Left lobe of liver (tissue), 2 donors: Measurements from ENCODE around the gene TBATA. TPM values are rescaled to one million over a fixed set of nuclear protein-coding genes. Genes with fewer than 3 reads are reported as not detected.

ENCODE experiments used
- ATAC-seq: fragments of 200-7000 bp; cut with Tn5 transposase; one replicate; pipeline ENCODE4 v1.9.1; 2020; ENCODE audit warnings: mild to moderate bottlenecking, moderate library complexity
- DNase-seq: peaks from one replicate; pipeline ENCODE4 v3.0.0-alpha.2; 2020; ENCODE audit warnings: low spot score
- total RNA-seq: library from RNA; stranded (reverse); gene quantifications from one replicate; pipeline ENCODE4 v1.2.1, GENCODE V29; 2021
- donor health status: DM: no; HTN: no; CAD: no; lungs with moderate emphysema.
- donor health status: DM: no; HTN: yes; CAD: no.

Gene TBATA, protein sequence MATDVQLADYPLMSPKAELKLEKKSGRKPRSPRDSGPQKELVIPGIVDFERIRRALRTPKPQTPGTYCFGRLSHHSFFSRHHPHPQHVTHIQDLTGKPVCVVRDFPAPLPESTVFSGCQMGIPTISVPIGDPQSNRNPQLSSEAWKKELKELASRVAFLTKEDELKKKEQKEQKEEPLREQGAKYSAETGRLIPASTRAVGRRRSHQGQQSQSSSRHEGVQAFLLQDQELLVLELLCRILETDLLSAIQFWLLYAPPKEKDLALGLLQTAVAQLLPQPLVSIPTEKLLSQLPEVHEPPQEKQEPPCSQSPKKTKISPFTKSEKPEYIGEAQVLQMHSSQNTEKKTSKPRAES
- not detected for total RNA-seq

DNA sequence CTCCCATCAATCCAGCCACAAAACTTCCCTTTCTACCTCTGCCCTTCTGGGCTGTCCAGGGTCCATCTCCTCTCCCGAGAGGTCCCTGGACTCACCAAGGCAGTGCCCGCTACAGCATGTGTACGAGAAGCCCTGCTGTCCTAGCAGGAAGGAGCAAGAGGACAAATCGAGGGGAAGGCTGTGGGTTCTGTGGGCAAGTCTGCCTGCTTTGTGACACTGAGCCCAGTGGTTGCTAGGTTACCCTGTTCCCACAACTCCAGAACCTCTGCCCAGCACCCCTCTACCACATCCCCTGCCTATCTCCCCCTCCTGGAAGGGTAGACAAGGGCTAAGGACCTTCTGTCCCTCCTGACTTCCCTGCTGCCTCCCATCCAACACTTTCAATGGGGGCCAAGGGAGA, at the start of gene TBATA:
TBATA (minus strand) TSS at position 188 of the 400 bp plus-strand sequence. CDS start 1,998 bp downstream, outside the sequence.
- DNase-seq (no peak), ATAC-seq (no peak)

DNA sequence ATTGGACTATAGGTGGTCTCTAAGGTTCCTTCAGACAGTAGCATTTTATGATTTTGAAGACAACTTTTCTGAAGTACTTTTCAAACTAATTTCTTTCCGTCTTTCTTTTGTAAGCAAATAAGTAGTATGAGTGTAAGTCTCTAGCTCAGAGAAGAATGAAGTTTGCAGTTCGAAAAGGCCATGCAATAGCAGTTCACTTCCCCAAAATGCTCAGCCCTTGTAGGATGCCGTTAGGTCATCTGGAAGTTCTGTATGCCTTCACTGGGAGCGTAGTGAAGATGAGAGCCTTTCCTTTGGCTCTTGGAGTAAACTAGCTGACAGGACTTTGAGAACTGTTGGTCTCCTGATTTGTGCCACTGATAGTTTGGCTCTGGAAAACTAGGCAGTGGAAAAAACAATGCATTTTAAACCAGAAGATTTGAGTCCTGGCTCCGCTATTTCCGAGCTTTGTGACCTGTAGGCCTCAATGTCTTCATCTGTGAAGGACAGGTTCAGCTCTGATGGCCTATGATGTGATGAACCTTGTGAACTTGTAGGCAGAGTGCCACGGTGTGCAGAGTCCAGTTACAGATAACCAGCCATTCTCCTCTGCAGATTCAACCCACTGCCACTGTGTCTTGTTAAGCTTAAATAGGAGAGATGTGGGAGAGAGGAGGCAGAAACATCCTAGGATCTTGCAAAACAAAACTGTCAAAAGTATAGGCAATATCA, 49.4 kb upstream of the TBATA start:
- DNase-seq (peak; percentile 90), ATAC-seq (peak; percentile 91)

DNA sequence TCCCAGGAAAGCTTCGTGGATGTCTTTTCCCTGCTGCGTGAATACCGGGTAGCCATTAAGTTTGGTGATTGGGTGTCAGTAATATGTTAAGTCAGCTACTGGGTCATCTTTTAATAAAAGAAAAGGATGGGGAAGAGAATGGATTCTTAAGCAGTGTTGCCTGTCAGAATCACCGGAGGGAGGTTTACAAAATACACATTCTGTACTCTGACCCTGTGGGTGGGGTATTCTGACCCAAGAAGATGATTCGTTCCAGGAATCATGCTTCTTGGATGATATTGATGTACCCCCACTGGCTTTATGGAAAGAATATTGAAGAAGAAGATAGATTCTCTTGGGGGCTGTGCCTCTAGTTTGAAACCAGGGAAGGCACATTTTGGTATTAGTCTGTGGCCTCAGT, 48.8 kb upstream of the TBATA start:
- no peak for ATAC-seq
- DNase-seq = no peak

DNA sequence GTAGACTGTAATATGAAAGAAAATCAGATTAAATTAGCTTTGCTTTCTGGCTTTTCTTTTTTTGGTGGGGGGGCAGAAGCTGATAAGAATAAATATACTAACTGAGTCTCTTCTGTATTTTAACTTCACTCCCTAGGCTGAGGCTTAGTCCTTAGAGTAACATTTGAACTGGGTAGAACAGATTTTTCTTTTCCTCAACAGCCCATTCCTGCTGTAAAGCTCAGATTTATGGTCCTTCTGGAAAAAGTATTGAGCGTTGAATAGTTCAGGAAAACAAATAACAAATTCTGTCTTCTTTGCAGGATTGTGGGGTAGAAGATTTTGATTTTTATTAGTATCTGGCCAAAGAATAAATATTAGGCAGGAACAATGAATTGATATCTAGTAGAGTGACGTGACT, 48.4 kb upstream of the TBATA start:
- DNase-seq (no peak), ATAC-seq (no peak)

DNA sequence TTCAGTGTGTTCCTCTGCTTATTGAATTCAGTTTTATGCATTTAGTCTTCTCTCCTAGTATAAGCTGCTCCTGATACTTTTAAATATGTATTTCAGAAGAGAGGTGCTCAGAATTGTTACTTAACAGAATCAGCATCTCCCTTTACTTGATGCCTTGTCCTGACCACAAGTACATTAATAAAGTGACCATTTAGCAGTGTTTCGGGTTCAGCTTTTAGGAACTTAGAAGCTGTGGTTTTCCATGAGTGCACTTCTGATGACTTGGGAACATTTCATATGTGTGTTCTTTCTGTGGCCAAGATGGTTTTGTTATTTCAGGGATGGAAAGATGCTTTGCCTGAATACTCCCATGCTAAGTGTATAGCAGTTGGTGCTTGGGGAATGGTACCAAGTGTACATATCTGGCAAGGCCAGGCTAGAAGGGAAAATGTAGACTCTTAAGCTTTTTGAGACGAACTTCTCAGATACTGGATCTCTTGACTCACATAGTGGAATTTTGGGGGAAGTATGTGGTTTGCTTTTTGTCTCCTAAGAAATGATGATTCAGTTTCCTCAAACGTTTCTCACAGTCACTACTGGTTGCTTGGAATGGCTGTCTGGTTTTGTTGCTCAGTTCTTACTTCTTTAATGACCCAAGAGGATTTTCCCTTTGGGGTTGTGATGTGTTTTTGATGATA, 47.8 kb upstream of the TBATA start:
- ATAC-seq (no peak), DNase-seq (no peak)

DNA sequence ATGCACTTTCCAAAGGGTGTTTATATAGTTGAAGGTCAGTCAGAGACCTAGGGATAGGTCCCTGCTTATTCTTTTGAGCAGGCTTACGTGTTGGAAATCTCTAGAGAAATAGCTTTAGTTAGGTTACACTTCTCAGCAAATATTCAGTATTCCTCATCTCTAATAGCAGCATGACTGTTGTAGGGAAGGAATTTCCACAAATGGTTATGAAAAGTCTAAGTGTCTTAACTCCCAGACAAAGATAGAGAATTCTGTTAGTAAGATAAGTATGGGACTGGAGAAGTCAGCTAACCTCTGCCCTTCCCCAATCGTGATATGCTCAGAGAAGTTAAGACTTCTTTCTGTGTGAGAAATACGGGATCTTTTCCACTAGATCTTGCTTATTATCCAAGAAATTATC, 47.0 kb upstream of the TBATA start:
- DNase-seq = no peak
- no peak for ATAC-seq

DNA sequence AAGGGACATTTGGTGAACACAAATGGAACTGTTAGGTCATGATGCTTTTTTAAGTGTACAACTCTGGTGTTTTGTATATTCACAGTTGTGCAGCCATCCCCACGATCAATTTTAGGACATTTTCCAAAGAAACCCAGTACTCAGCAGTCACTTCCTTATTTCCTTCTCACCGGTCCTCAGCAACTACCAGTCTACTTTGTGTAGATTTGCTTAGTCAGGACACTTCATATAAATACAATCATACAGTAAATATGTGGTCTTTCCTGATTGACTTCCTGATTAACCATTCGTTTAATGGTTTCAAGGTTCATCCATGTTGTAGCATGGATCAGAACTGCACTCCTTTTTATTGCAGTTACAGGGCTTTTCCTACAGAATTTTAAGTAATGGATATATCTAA, 45.0 kb upstream of the TBATA start:
- no peak for DNase-seq
- ATAC-seq = no peak

DNA sequence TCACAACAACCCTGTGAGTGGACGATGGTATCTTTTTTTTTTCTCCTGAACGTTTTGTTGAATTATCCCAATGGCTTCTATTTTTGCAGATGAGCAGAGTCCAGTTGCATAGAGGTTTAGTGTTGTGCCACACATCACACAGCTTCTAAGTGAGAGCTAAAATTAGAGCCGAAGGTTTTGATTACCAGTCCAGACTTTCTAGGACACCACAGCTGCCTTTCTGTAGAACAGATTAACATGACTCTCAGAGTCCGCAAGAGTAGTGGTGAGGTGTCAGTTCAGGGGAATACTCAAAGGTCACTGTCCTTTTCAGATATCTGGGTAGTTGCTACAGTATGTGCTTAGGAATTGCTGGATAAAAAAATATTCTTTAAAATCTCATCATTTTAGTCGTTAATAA, 44.4 kb upstream of the TBATA start:
- DNase-seq = no peak
- ATAC-seq = peak; percentile 87

DNA sequence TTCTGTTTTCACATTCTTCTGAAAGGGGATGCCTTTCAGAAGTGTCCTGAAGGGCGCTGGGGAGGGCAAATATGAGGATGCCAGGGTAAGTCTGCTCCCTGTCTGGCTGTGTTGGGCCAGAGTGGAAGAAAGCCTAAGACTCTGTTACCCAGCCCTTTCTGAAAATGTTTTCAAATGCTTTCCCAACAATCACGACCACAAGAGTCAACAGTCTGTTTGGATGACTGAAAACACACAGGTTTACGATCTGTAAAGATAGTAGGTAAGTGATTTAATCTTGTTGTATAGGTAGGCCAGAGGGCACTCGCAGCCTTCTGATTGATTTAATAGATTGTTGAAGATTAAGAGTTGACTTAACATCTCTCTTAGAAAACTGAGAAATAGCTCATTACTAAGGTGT, 43.7 kb upstream of the TBATA start:
- DNase-seq (no peak), ATAC-seq (no peak)

DNA sequence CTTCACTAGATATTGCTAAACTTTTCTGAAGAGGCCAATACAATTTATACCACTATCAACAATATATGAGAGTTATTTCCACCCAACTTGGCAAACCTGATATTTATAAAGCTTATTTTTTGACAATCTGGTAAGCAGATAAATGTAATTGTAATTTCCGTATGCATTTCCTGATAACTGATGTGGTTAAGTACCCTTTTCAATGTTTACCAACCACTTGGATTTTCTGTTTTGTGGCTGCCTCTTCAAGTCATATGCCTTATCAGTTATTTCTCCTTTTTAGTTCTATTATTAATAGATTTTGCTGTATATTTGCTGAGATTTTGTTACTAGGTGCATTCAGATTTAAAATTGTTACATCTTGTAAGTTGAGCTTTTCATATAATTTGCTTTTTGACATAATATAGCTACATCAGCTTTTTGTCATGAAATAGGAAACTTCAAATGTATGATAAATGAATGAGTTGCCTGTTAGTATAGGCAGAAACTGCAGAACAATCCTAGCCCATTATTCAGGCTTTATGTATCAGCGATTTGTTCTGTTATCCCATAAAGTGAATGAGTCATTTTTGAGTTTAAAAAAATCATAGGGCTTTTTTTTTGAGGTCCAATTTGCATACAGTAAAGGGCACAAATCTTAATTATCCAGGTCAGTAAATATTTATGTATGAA, 42.0 kb upstream of the TBATA start:
- ATAC-seq (no peak), DNase-seq (no peak)

DNA sequence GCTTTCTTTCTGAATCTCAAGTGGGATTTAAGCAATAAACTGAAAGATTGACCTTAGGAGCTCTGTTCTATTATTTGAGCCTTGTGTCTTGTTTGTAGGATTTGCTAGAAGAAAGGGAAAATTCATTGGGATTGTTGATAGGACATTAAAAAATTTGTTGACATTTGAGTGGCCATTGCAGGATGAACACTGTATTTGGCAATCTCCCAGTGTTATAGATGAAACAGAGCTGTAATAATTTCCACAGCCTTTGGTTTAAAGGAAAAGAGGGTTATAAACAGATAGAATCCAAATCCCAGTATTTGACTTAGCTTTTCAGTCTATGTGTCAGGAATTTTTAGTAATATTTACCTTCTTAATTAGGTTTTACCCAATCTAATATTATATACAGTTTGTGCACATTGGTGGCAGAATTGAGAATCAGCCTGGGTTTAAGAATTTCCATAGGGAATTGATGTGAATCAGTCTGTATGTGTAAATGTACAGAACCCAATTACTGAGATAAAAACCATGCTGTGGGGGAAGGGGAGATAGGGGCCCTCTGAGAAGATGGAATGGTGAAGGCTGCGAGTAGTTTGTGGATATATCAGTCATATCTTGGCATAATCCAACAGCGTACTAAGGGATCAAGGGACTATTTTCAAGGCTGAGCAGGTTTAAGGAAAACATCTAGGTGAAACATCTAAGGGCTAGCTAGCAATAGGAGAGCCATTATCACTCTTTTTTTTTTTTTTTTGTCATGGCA, 37.1 kb upstream of the TBATA start:
- DNase-seq (no peak), ATAC-seq (no peak)

DNA sequence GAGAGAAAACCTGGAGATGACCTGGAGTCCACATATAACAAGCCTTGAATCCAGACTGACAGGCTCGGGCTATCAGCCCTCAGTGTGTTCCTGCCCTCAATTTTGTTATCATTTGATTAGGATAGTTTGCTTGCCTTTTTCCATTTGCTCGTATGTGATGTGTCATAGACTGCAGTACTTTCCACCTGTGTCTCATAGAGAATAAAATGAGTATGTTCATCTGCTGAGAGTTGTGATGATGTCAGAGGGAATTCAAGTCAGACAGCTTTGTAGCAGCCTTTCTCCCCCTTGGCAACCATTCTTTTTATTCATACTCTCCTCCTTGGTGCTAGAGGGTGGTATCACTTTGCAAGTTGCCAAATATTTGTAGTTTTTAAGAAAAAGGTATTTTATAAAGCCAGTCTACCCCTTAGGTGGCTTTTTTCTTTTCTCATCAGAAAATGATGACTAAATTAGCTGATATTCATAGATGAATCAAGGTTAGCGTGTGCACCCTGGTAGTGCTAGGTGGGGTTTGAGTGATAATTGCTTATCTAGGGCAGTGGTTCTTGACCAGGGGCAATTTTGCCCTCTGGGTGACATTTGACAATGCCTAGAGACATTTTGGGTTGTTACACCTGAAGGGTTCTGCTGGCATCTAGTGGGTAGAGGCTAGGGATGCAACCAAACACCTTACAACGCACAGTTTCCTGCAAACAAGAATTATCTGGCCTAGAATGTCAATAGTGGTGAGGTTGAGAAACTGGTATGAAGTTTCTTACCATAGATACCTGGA, 36.0 kb upstream of the TBATA start:
- DNase-seq (no peak), ATAC-seq (no peak)

DNA sequence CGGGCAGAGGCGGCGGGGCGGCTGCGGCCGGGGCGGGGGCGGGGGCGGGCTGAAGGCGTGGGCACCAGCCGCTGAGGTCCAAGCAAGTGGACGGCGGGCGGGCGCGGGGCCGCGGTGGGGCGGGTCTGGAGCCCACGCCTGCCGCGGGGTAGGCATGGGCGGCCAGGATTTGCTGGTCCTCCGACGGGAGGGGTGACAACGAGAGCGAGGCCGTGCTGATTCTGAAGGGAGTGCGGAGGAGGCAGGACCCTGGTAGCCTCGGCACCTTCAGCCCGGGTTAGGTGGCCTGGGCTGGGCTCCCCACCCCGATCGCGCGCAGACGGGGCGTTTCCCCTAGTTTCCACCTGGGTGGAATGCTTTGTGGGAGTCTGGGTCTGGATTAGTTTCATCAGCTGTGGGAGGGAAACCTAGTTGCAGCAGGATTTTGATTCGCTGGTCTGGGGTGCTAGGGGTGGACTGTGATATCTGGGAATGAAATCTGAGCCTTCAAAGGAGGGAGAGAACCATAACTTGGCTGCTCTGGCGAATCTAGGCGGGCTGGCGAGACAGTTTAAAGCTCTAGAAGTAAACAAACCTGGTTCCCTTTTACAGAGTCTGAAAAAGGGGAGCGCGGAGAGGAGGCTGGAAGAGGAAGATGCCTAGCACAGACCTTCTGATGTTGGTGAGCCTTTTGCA, 31.2 kb upstream of the TBATA start:
- DNase-seq (peak; percentile 87), ATAC-seq (peak; percentile 81)

DNA sequence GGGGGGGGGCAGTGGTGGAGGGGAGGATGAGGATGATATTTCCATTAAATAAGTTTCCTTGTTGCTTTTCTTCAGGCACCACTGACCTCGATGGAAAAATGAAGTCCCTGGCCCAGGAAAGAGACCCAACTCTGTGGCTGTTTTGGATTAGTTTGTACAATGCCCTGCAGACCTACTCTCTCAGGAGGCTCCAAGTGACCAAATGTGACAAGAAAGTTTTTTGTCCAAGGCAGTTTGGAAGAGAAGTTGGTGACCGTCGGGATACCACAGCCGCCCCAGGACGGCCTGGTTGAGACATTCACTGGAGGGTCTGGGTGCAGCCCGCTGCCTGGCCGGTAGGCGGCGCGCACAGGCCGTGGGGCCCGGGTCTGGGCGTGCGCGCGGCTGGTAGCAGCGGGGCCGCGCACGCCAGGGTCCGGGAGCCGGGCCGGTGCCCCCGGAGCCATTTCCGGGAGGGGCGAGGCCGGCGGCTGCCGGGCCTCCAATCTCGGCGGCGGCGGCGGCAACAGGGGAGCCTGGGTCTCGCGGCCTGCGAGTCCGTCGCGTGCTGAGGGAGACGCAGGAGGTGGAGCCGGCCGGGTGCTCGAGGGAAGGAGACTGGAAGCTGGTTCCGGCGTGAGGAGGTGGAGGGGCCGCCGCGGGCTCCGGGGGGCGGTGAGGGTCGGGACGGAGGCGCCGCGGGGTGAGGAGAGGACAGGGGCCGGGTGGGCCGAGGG, 30.5 kb upstream of the TBATA start, which contains the start of gene SGPL1:
SGPL1 (plus strand) TSS at position 445 of the 716 bp plus-strand sequence. CDS start 906 bp downstream, outside the sequence.
- DNase-seq (peak; percentile 88), ATAC-seq (peak; percentile 92)

DNA sequence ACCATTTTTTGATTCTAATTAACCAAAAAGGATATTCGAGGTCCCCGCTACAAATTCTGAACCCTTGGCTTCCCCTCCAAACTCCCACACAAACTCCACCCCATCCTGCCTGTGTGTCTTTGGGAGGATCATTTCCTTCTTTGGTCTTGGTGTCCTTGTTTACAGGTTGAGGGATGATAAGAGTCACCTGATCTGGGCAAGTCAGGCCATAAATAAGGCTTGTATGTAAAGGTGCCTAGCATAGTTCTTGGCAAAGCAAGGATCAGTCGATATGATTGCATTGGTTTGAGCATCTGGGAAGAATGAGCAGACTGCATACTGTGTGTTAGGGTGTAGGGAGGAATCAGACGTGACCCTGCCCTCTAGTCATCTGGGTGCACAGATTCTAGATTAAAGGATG, 28.9 kb upstream of the TBATA start:
- ATAC-seq (no peak), DNase-seq (no peak)

DNA sequence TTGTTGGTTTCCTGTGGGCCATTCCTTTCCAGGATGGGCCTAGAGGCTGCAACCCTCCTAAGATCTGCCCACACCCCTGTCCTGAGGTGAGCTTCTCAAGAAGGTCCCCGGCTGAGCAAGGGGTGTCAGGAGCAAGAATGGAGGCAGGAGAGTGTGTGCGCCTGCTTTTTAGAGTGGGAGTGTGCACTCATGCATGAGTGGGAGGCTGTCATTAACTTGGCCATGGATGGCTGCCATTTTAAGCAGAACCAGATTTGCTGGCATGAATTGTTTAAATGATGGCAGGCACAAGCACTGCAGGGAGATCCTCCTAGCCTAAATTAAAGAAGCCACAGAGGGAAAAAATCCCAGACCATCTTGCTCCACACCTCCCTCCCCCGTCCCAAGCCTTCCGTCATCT, 27.6 kb upstream of the TBATA start:
- no peak for ATAC-seq
- DNase-seq = no peak

DNA sequence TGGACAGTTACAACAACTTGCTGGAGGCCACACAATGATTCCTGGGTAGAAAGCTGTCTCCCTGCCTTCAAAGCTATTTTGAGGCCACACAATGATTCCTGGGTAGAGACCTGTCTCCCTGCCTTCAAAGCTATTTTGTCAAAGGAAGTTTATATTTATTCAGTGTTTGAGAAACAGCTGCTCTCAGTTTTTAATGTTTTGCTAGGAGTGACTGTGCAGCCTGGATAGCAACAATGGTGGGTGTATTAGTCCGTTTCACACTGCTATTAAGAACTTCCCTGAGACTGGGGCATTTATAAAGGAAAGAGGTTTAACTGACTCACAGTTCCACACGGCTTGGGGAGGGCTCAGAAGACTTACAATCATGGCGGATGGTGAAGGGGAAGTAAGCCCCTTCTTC, 26.7 kb upstream of the TBATA start:
- DNase-seq = no peak
- ATAC-seq = no peak

DNA sequence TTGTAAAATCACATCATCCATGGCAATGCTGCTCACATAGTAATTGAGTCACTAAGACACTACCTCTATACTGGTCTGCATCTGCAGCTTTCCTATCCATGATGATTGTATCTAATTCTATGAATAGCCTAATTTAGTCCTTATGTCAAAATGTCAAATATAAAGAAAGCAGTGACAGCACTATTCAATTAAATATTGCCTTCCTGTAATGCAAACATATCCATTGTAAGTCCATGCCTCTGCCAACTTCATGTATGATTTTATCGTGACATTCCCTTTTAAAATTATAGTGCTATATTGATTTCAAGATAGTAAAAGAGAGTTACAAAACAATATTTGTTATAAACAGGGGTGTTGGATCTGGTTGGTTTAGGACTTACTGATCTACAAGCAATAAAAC, 25.8 kb upstream of the TBATA start:
- no peak for DNase-seq
- no peak for ATAC-seq

DNA sequence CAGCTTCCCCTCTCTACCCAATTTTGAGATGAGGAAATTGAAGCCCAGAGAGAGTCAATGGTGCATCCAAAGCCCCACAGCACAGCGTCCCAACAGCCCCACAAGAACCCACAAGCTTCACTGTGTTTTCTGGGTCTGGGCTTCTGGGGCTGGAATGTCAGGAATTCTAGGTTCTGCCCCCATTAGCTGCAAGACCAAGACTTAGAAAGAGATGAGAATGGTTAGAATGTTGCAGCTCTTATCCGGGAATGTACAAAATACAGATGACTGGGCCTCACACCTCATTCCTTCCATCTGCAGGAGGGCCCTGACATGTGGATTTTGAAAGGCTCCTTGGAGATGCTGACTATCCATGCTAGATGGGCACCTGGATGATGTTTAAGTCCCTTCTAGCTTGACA, 24.5 kb upstream of the TBATA start:
- DNase-seq = no peak
- ATAC-seq = no peak
